Uterus (tissue), 2 donors: ENCODE measurements around the gene PLCXD3.

ENCODE experiments used
- CTCF ChIP-seq, 4 experiments: fragments of 200-600 bp in 2 of 4; fragments of 450-650 bp in 2 of 4; sonication (generic) in 2 of 4; IDR thresholded peaks; one replicate each; pipeline ENCODE4 v1.5.1; 2016 to 2019; ENCODE audit warnings: antibody characterized with exemption in 4 of 4, mild to moderate bottlenecking in 2 of 4, moderate library complexity in 1 of 4
- POLR2A ChIP-seq, 2 donors: fragments of 450-650 bp; IDR thresholded peaks; one replicate each; pipeline ENCODE4 v1.6.1; 2016; ENCODE audit warnings: antibody characterized with exemption in 2 of 2, mild to moderate bottlenecking in 1 of 2, moderate library complexity in 1 of 2

DNA sequence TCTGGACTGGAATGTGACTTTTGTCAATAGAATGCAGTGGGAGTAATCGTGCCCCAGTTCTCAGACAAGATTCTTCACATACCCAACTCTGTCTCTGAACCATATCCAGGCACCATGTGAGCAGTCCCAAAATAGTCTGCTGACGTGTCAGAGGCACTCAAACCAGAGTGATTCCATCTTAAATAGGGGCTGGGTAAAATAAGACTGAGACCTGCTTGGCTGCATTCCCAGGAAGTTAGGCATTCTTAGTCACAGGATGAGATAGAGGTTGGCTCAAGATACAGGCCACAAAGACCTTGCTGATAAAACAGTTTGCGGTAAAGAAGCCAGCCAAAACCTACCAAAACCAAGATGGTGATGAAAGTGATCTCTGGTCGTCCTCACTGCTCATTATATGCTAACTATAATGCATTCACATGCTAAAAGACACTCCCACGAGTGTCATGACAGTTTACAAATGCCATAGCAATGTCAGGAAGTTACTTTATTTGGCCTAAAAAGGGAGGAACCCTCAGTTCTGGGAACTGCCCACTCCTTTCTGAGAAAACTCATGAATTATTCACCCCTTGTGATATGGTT, 16.9 kb upstream of the PLCXD3 start:
- TF ChIP-seq CTCF (IDR thresholded peaks at IDR 0.05) = no peak
- TF ChIP-seq POLR2A (IDR thresholded peaks at IDR 0.05) = no peak
